Motor neuron (in vitro differentiated cells): ENCODE data around the gene CARD11. TPM values are rescaled to one million over a fixed set of nuclear protein-coding genes. Genes with fewer than 3 reads are reported as not detected.
A peak's percentile ranks its signal among the peaks of the same experiment; 100 is the strongest.

Experiments
- ATAC-seq, 8 experiments: fragments of 200-7000 bp; cut with Tn5 transposase; replicated peaks in 6 of 8; 2 replicates each; pipeline ENCODE4 v1.8.0; 2021; ENCODE audit warnings: mild to moderate bottlenecking in 8 of 8, moderate library complexity in 8 of 8
- H3K27ac ChIP-seq, 2 donors: fragments of 250-450 bp; sonication (Bioruptor Pico); 2 replicates each; pipeline ENCODE4 v1.9.0; 2021; ENCODE audit warnings: antibody characterized with exemption in 2 of 2, mild to moderate bottlenecking in 2 of 2, moderate library complexity in 1 of 2
- H3K4me1 ChIP-seq, 2 donors: fragments of 250-450 bp; sonication (Bioruptor Pico); replicated peaks in 1 of 2; 2 replicates each; pipeline ENCODE4 v1.6.1; 2021; ENCODE audit warnings: antibody characterized with exemption in 2 of 2, mild to moderate bottlenecking in 2 of 2, moderate library complexity in 1 of 2
- H3K4me3 ChIP-seq, 5 donors: fragments of 250-450 bp; sonication (Bioruptor Pico); 2 replicates each; pipeline ENCODE4 v1.9.0; 2021; ENCODE audit warnings: antibody characterized with exemption in 5 of 5, mild to moderate bottlenecking in 5 of 5, moderate library complexity in 4 of 5
- WGBS, 10 experiments: fragments of 450-650 bp; shearing (Covaris generic); methylation state at CpG; one replicate each; pipeline ENCODE4 v1.0.0; 2022; 5-methylcytosine and 5-hydroxymethylcytosine counted together
- in situ Hi-C, 9 experiments: fragments of 400-800 bp; cut with MboI; loops; one replicate each; pipeline ENCODE4 v1.15.0; 2021; ENCODE audit warnings: low sequenced_read_pairs in 9 of 9, low pct_unique_long_range_greater_than_20kb in 2 of 9; ENCODE audit not compliant: unreplicated experiment in 9 of 9
- total RNA-seq, 8 experiments: library from RNA; unstranded; fragments of 300-600 nt; gene quantifications; 2 replicates each; pipeline versions ENCODE4 v1.2.3 to v1.2.4, GENCODE V29; 2022

CARD11 gene
- total RNA-seq, 8 experiments from 2014 or later: 0.05 to 0.91 (median 0.17) TPM; not detected in 2

- Histone ChIP-seq H3K4me1 (peaks cover 7 to 14% of the 10 kb centered on the region in 2 donors), H3K27ac (peak overlapping the region in 1 of 2 donors; percentile 22), H3K4me3 (no peak overlapping the region)
- ATAC-seq: peak in 5 of 8 experiments; percentile 20 to 72 (median 58)
- in situ Hi-C loops: no loop called here
- WGBS, 10 experiments: 0 to 53% (median 29%) methylated on average over 1 to 3 of the region's 4 CpGs; no CpG with 5 or more reads in 3 of the 10 experiments
Observed at GRCh38 chr7:3074459-3074821, 30.8 kb upstream of the CARD11 start.

- WGBS, 10 experiments: 15 to 100% (median 50%) methylated on average over 1 to 5 of the region's 6 CpGs; no CpG with 5 or more reads in 2 of the 10 experiments
- no peak overlapping the region for H3K27ac ChIP-seq
- no peak overlapping the region for H3K4me3 ChIP-seq
- ATAC-seq: peak in 4 of 8 experiments; percentile 19 to 65 (median 32)
- in situ Hi-C loops: no loop called here
- peaks cover 7 to 14% of the 10 kb centered on the region in 2 donors for H3K4me1 ChIP-seq
Observed at GRCh38 chr7:3073763-3074458, 30.2 kb upstream of the CARD11 start.

DNA sequence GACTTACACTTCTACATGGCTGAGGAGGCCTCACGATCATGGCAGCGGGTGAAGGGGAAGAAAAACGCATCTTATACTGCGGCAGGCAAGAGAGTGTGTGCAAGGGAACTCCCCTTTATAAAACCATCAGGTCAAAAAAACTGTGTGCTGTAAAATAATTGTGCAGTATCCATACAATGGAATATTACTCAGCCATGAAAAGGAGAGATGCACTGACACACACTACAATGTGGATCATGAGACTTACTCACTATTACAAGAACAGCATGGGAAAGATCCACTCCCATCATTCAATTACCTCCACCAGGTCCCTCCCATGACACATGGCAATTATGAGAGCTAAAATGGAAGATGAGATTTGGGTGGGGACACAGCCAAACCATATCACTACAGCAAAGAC, 27.2 kb upstream of the CARD11 start:
- no peak for ATAC-seq
- no peak overlapping the region for H3K4me3 ChIP-seq
- H3K4me1 ChIP-seq: peaks cover 9 to 14% of the 10 kb centered on the region in 2 donors
- H3K27ac ChIP-seq: no peak overlapping the region
- in situ Hi-C loops: no loop called here
- 14 to 100% (median 83%) methylated on average over 1 to 4 of the region's 4 CpGs; no CpG with 5 or more reads in 4 of the 10 experiments for WGBS, 10 experiments

DNA sequence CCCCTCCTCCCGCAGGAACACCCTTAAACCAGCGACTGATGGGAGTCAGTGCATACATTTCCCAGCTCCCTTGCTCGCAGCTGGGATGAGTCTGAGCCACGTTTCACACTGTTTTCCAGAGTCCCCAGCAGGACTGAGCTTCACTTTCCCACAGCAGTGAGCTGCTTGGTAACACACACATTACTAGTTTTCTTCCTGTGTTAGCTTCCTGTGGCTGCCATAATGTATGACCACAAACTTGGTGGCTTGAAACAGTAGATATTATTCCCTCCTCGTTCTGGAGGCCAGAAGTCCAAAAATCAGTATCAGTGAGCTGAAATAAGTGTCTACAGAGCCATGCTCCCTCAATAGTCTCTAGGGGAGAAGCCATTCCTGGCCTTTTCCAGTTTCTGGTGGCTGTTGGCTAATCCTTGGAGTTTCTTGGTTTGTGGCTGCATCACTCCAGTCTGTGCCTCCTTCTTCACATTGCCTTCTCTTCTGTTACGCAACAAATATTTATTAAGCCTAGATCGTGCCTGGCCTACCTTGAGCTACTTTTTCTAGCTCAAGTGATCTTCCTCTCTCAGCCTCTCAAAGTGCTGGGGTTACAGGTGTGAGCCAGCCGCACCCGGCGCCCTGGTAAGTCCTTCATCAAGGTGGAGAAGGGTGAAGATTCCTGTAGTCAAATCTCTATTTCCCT, 26.2 kb upstream of the CARD11 start:
- ATAC-seq: no peak
- in situ Hi-C loops: no loop called here
- WGBS, 10 experiments: 35 to 93% (median 70%) methylated on average over 2 to 7 of the region's 10 CpGs; no CpG with 5 or more reads in 2 of the 10 experiments

GRCh38 chr7:3068530-3068929, 24.9 kb upstream of the CARD11 start:
- 6 to 100% (median 85%) methylated on average over 1 to 4 of the region's 4 CpGs for WGBS, 10 experiments

More for the DNA sequence above, 26.2 kb upstream of the CARD11 start:
- Histone ChIP-seq H3K27ac (no peak overlapping the region), H3K4me3 (no peak overlapping the region), H3K4me1 (peaks cover 8 to 14% of the 10 kb centered on the region in 2 donors)

DNA sequence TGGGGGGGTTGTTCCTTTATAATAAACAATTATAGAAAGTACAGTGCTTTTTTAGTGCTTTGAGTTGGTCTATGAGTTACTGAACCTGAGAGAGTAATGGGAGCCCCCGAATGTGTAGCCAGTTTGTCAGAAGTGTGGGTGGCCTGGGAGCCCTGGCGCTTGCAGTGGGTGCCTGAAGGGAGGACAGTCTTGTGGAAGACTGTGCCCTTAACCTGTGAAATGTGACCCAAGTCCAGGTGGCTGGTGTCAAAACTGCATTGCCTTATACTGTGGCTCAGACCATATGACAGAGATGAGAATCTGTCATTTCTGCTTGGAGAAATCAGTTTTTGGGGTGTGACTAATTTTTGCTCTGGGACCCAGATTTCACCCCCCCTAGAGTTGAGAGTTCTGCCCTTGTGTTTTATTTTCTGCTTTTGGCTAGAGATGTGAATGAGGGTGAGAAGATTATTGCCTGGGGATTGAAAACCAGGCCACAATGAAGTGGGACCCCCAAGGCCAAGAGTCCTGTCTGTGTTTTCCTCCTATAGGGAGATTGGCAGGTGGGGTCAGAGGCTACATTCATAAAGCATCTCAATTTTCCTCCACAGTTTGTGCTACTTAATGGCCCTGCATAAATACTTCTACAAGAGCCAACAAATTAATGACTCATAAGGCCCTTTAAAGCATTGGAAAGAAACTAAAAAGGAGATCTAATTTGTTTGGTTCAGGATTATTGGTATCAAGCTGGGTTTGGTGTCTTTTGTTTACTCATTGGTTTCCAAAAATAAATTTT, 24.1 kb upstream of the CARD11 start:
- no peak overlapping the region for H3K27ac ChIP-seq
- H3K4me3 ChIP-seq: no peak overlapping the region
- peaks cover 0 to 2% of the 10 kb centered on the region in 2 donors for H3K4me1 ChIP-seq
- ATAC-seq: no peak
- in situ Hi-C loops: no loop called here
- WGBS, 10 experiments: 0 to 100% (median 86%) methylated on average over 1 to 2 of the region's 2 CpGs; no CpG with 5 or more reads in 6 of the 10 experiments

More at GRCh38 chr7:3068530-3068929, 24.9 kb upstream of the CARD11 start:
- no peak overlapping the region for H3K27ac ChIP-seq
- in situ Hi-C loops: no loop called here
- H3K4me3 ChIP-seq: no peak overlapping the region
- H3K4me1 ChIP-seq: peaks cover 2 to 4% of the 10 kb centered on the region in 2 donors
- no peak for ATAC-seq

- Histone ChIP-seq H3K4me1 (peaks cover 0 to 2% of the 10 kb centered on the region in 2 donors), H3K27ac (no peak overlapping the region), H3K4me3 (no peak overlapping the region)
- WGBS, 10 experiments: 0 to 100% (median 72%) methylated on average over 1 to 2 of the region's 3 CpGs; no CpG with 5 or more reads in 3 of the 10 experiments
- in situ Hi-C loops: no loop called here
- peak in 5 of 8 experiments; percentile 16 to 78 (median 32) for ATAC-seq
Observed at GRCh38 chr7:3067193-3067592, 23.5 kb upstream of the CARD11 start.

GRCh38 chr7:3066506-3066905, 22.8 kb upstream of the CARD11 start:
- no peak overlapping the region for H3K27ac ChIP-seq
- in situ Hi-C loops: no loop called here

DNA sequence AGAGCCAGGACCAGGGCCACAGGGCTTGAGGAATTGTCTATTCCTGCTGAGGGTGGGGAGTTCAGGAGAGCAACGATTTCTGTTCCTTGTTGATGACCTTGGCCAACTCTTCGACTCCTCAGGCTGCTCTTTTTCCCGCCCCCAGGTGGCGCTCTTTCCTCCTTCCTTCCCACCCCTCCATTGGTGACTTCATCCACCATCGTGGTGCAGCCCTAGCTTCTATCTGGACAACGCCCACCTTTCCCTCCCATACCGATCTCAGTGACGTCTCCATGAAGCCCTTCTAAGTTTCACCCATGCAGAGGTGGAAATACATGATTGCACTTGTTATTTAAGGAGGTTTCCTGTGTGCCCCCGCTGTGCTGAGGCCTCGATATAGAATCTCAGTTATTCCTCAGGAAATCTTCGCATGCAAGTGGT, 22.1 kb upstream of the CARD11 start:
- 0 to 100% (median 29%) methylated on average over 1 to 9 of the region's 11 CpGs; no CpG with 5 or more reads in 2 of the 10 experiments for WGBS, 10 experiments
- Histone ChIP-seq H3K4me1 (peaks cover 0 to 2% of the 10 kb centered on the region in 2 donors), H3K4me3 (no peak overlapping the region), H3K27ac (no peak overlapping the region)
- in situ Hi-C loops: no loop called here
- ATAC-seq: peak in 1 of 8 experiments; percentile 79

More at GRCh38 chr7:3066506-3066905, 22.8 kb upstream of the CARD11 start:
- WGBS, 10 experiments: 10 to 100% (median 98%) methylated on average over 1 of the region's 1 CpG
- ATAC-seq: no peak
- Histone ChIP-seq H3K4me3 (no peak overlapping the region), H3K4me1 (peaks cover 0 to 2% of the 10 kb centered on the region in 2 donors)

GRCh38 chr7:3064067-3064466, 20.4 kb upstream of the CARD11 start:
- 0 to 100% (median 84%) methylated on average over 1 to 5 of the region's 5 CpGs; no CpG with 5 or more reads in 4 of the 10 experiments for WGBS, 10 experiments
- no peak overlapping the region for H3K4me3 ChIP-seq
- peaks cover 0 to 2% of the 10 kb centered on the region in 2 donors for H3K4me1 ChIP-seq
- H3K27ac ChIP-seq: no peak overlapping the region
- in situ Hi-C loops: no loop called here
- ATAC-seq: no peak

DNA sequence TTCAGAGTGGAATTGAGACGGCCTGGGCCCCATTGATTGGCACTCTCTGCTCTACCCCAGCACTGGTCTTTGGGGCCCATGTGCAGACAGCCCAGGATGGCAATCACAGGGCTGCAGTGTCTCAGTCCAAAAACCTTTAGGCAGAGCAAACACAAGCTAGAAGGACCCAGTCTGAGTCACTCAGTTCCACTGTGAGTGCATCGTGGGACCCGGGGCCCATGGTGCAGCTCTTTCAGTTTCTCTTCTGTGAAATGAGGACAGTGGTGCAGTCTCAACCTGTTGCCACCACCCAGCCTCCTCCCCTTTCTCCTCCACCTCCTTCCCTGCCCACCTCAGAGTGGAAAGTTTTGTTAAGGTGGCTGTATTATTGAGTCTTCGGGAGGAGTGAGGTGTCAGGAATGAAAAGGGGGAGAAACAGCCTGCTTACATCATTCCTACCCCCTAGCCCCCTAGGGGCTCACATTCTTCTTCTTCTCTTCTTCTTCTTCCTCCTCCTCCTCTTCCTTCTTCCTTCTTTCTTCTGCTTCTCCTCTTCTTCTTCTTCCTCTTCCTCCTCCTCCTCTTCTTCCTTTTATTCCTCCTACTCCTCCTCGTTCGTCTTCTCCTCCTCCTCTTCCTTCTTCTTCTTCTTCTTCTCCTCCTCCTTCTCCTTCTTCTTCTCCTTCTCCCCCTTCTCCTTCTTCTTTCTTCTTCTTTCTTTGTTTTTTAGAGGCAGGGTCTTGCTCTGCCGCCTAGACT, 19.5 kb upstream of the CARD11 start:
- ATAC-seq: no peak
- 9 to 84% (median 54%) methylated on average over 2 to 7 of the region's 7 CpGs; no CpG with 5 or more reads in 2 of the 10 experiments for WGBS, 10 experiments
- H3K4me3 ChIP-seq: no peak overlapping the region
- H3K4me1 ChIP-seq: peaks cover 0 to 2% of the 10 kb centered on the region in 2 donors
- H3K27ac ChIP-seq: no peak overlapping the region
- in situ Hi-C loops: no loop called here

DNA sequence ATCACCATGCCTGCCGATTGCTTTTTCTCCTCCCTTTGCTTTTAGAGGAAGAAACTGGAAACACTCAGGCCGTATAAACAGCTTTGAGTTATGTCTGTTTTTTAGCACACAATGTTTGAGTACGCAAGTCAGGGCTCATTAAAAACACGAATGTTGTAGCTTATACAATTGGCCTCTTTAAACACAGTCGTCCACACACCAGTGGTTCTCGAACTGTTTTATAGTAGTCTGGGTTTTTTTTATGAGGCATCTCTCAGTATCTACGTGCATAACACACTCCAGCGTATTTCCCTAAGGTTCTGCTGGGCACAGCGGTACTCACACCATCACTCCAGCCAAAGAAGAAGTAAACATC, 13.4 kb upstream of the CARD11 start:
- peak in 5 of 8 experiments; percentile 33 to 79 (median 40) for ATAC-seq
- Histone ChIP-seq H3K4me3 (no peak overlapping the region), H3K4me1 (peaks cover 35% of the 10 kb centered on the region in 2 donors), H3K27ac (peak overlapping the region; percentile 29 to 36)
- in situ Hi-C loops: no loop called here
- WGBS, 10 experiments: 11 to 87% (median 43%) methylated on average over 1 to 9 of the region's 9 CpGs; no CpG with 5 or more reads in 1 of the 10 experiments
